Mesenchymal stem cell (in vitro differentiated cells and primary cell): Measurements from ENCODE around the gene JCHAIN.

Experiments
- DNase-seq: peaks from one replicate; pipeline ENCODE4 v3.0.0-alpha.2; 2013
- H2AFZ ChIP-seq: one replicate; pipeline ENCODE4 v1.6.1; 2013; ENCODE audit warnings: low read depth, mild to moderate bottlenecking, control low read depth, inconsistent platforms, low read length, moderate library complexity
- H2AK5ac ChIP-seq: 2 replicates; pipeline ENCODE4 v1.6.1; 2013; ENCODE audit warnings: low read length, moderate library complexity, mild to moderate bottlenecking, inconsistent platforms; ENCODE audit not compliant: severe bottlenecking
- H2BK120ac ChIP-seq: one replicate; pipeline ENCODE4 v1.6.1; 2013; ENCODE audit warnings: low read depth, mild to moderate bottlenecking, inconsistent platforms, low read length, moderate library complexity
- H2BK12ac ChIP-seq, 2 experiments: one replicate each; pipeline ENCODE4 v1.6.1; 2013; ENCODE audit warnings: inconsistent platforms in 2 of 2, low read length in 2 of 2, mild to moderate bottlenecking in 2 of 2, moderate library complexity in 2 of 2, control low read depth in 1 of 2
- H2BK15ac ChIP-seq: one replicate; pipeline ENCODE4 v1.6.1; 2013; ENCODE audit warnings: mild to moderate bottlenecking, low read depth, inconsistent platforms; ENCODE audit not compliant: poor library complexity, severe bottlenecking
- H2BK5ac ChIP-seq: 2 replicates; pipeline ENCODE4 v1.6.1; 2013; ENCODE audit warnings: low read depth, mild to moderate bottlenecking, low read length, control low read depth, inconsistent platforms; ENCODE audit not compliant: poor library complexity, severe bottlenecking
- H3K14ac ChIP-seq, 2 experiments: one replicate each; pipeline ENCODE4 v1.6.1; 2013; ENCODE audit warnings: inconsistent platforms in 2 of 2, low read length in 2 of 2, control low read depth in 1 of 2, mild to moderate bottlenecking in 1 of 2, moderate library complexity in 1 of 2
- H3K18ac ChIP-seq, 2 experiments: one replicate each; pipeline ENCODE4 v1.6.1; 2013; ENCODE audit warnings: inconsistent platforms in 2 of 2, low read length in 2 of 2, control low read depth in 1 of 2, low read depth in 1 of 2, mild to moderate bottlenecking in 1 of 2
- H3K23ac ChIP-seq, 2 experiments: one replicate each; pipeline ENCODE4 v1.6.1; 2013; ENCODE audit warnings: inconsistent platforms in 2 of 2, low read length in 2 of 2, mild to moderate bottlenecking in 2 of 2, moderate library complexity in 2 of 2, control low read depth in 1 of 2
- H3K27ac ChIP-seq: 2 replicates; pipeline ENCODE4 v1.5.1; 2013; ENCODE audit warnings: mild to moderate bottlenecking, moderate library complexity, low read length, control low read depth, inconsistent platforms; ENCODE audit not compliant: poor library complexity, severe bottlenecking
- H3K27me3 ChIP-seq, 2 experiments: 2 replicates each; pipeline versions ENCODE4 v1.6.1 to v1.7.0; 2013; ENCODE audit warnings: low read length in 2 of 2, mild to moderate bottlenecking in 2 of 2, moderate library complexity in 2 of 2, control low read depth in 1 of 2, inconsistent platforms in 1 of 2; ENCODE audit not compliant: control insufficient read depth in 1 of 2, insufficient read depth in 1 of 2
- H3K36me3 ChIP-seq, 2 experiments: 2 replicates each; pipeline versions ENCODE4 v1.6.1 to v1.7.0; 2013; ENCODE audit warnings: low read length in 2 of 2, control low read depth in 1 of 2, inconsistent platforms in 1 of 2, low read depth in 1 of 2, mild to moderate bottlenecking in 1 of 2; ENCODE audit not compliant: insufficient read depth in 2 of 2, control insufficient read depth in 1 of 2
- H3K4ac ChIP-seq, 2 experiments: one replicate each; pipeline ENCODE4 v1.6.1; 2013; ENCODE audit warnings: inconsistent platforms in 2 of 2, low read length in 2 of 2, mild to moderate bottlenecking in 2 of 2, moderate library complexity in 2 of 2, control low read depth in 1 of 2, low read depth in 1 of 2
- H3K4me1 ChIP-seq: 2 replicates; pipeline ENCODE4 v1.6.1; 2013; ENCODE audit warnings: low read depth, low read length, control low read depth; ENCODE audit not compliant: control insufficient read depth, insufficient read depth
- H3K4me2 ChIP-seq: 2 replicates; pipeline ENCODE4 v1.6.1; 2013; ENCODE audit warnings: low read length, mild to moderate bottlenecking, inconsistent platforms; ENCODE audit not compliant: poor library complexity, severe bottlenecking
- H3K4me3 ChIP-seq, 2 experiments: 2 replicates each; pipeline versions ENCODE4 v1.5.1 to v1.7.0; 2013; ENCODE audit warnings: low read length in 2 of 2, mild to moderate bottlenecking in 2 of 2, control low read depth in 1 of 2, low read depth in 1 of 2; ENCODE audit not compliant: insufficient read depth in 1 of 2
- H3K79me1 ChIP-seq: replicated peaks from 2 replicates; pipeline ENCODE4 v1.6.1; 2013; ENCODE audit warnings: mild to moderate bottlenecking, control low read depth, low read length, inconsistent platforms; ENCODE audit not compliant: poor library complexity, severe bottlenecking
- H3K9ac ChIP-seq: 2 replicates; pipeline ENCODE4 v1.7.0; 2013; ENCODE audit warnings: mild to moderate bottlenecking, low read length, moderate library complexity
- H3K9me3 ChIP-seq: 2 replicates; pipeline ENCODE4 v1.7.0; 2013; ENCODE audit warnings: mild to moderate bottlenecking, low read length; ENCODE audit not compliant: control insufficient read depth
- H4K8ac ChIP-seq: one replicate; pipeline ENCODE4 v1.6.1; 2013; ENCODE audit warnings: inconsistent platforms, mild to moderate bottlenecking, low read length, moderate library complexity
- H4K91ac ChIP-seq: one replicate; pipeline ENCODE4 v1.6.1; 2013; ENCODE audit warnings: mild to moderate bottlenecking, low read length, inconsistent platforms
- WGBS: methylation state at CpG from one replicate; pipeline ENCODE4 v1.1.7; 2013; ENCODE audit warnings: mixed read lengths; 5-methylcytosine and 5-hydroxymethylcytosine counted together

JCHAIN gene

GRCh38 chr4:70681704-70682103 lies 15.4 kb upstream of the JCHAIN start:
- Histone ChIP-seq H4K8ac (no peak overlapping the region), H2BK5ac (no peak overlapping the region), H2BK120ac (no peak overlapping the region), H3K79me1 (no peaks in the 10 kb centered on the region), H2BK15ac (no peak overlapping the region), H3K4me3 (no peak overlapping the region), H3K36me3 (no peaks in the 10 kb centered on the region), H3K27me3 (no peaks in the 10 kb centered on the region), H3K18ac (no peak overlapping the region), H3K23ac (no peak overlapping the region), H3K27ac (no peak overlapping the region), H2BK12ac (no peak overlapping the region), H3K4me2 (no peak overlapping the region), H3K4me1 (no peaks in the 10 kb centered on the region), H3K4ac (no peak overlapping the region), H3K14ac (no peak overlapping the region), H4K91ac (no peak overlapping the region), H2AFZ (no peak overlapping the region), H3K9me3 (no peaks in the 10 kb centered on the region), H3K9ac (no peak overlapping the region), H2AK5ac (no peak overlapping the region)
- DNase-seq, result no peak

GRCh38 chr4:70680934-70681333 lies 14.6 kb upstream of the JCHAIN start:
- Histone ChIP-seq H3K4ac (no peak overlapping the region), H4K8ac (no peak overlapping the region), H3K27ac (no peak overlapping the region), H3K14ac (no peak overlapping the region), H3K9ac (no peak overlapping the region), H2AFZ (no peak overlapping the region), H3K18ac (no peak overlapping the region), H2BK15ac (no peak overlapping the region), H3K27me3 (no peaks in the 10 kb centered on the region), H3K4me2 (no peak overlapping the region), H2BK12ac (no peak overlapping the region), H2BK120ac (no peak overlapping the region), H3K9me3 (no peaks in the 10 kb centered on the region), H2BK5ac (no peak overlapping the region), H3K36me3 (no peaks in the 10 kb centered on the region), H4K91ac (no peak overlapping the region), H3K23ac (no peak overlapping the region), H2AK5ac (no peak overlapping the region), H3K4me1 (peaks cover under 1% of the 10 kb centered on the region), H3K79me1 (no peaks in the 10 kb centered on the region), H3K4me3 (no peak overlapping the region)
- DNase-seq, result no peak

- Histone ChIP-seq H3K4me3 (no peak overlapping the region), H4K91ac (no peak overlapping the region), H2BK12ac (no peak overlapping the region), H3K14ac (no peak overlapping the region), H3K27me3 (no peaks in the 10 kb centered on the region), H2BK5ac (no peak overlapping the region), H3K18ac (no peak overlapping the region), H2AK5ac (no peak overlapping the region), H3K79me1 (no peaks in the 10 kb centered on the region), H3K4ac (no peak overlapping the region), H2BK15ac (no peak overlapping the region), H2AFZ (no peak overlapping the region), H3K4me2 (no peak overlapping the region), H4K8ac (no peak overlapping the region), H3K27ac (no peak overlapping the region), H3K9me3 (no peaks in the 10 kb centered on the region), H3K9ac (no peak overlapping the region), H3K4me1 (peaks cover 1% of the 10 kb centered on the region), H3K36me3 (no peaks in the 10 kb centered on the region), H3K23ac (no peak overlapping the region), H2BK120ac (no peak overlapping the region)
- DNase-seq, result no peak
- no CpG with 5 or more reads among the region's 1 CpG for WGBS
Measured at GRCh38 chr4:70678383-70678999, 12.2 kb upstream of the JCHAIN start.

- Histone ChIP-seq H3K4me1 (peaks cover 1% of the 10 kb centered on the region), H3K36me3 (no peaks in the 10 kb centered on the region), H2BK12ac (no peak overlapping the region), H3K23ac (no peak overlapping the region), H3K4ac (no peak overlapping the region), H4K8ac (no peak overlapping the region), H3K4me2 (no peak overlapping the region), H2BK5ac (no peak overlapping the region), H3K9me3 (no peaks in the 10 kb centered on the region), H3K18ac (no peak overlapping the region), H2BK15ac (no peak overlapping the region), H3K9ac (no peak overlapping the region), H2AK5ac (no peak overlapping the region), H3K79me1 (no peaks in the 10 kb centered on the region), H2BK120ac (no peak overlapping the region), H3K27me3 (no peaks in the 10 kb centered on the region), H4K91ac (no peak overlapping the region), H3K14ac (no peak overlapping the region), H3K27ac (no peak overlapping the region), H3K4me3 (no peak overlapping the region), H2AFZ (no peak overlapping the region)
- WGBS, result 92% methylated on average over 6 of the region's 6 CpGs
- no peak for DNase-seq
Measured at GRCh38 chr4:70676554-70677090, 10.3 kb upstream of the JCHAIN start.
